Testis (tissue), 2 donors: Measurements from ENCODE around the gene NFE2L2.
"Not testable (repeated sequence)": the region's sequence is repeated elsewhere in the genome, so short reads cannot be mapped to it uniquely, and the experiment has no call there.

Source experiments
- CTCF ChIP-seq, 3 experiments: fragments of 450-650 bp in 2 of 3; fragments of 200-600 bp in 1 of 3; sonication (generic) in 1 of 3; IDR thresholded peaks; one replicate each; pipeline ENCODE4 v1.5.1; 2016 to 2019; ENCODE audit warnings: antibody characterized with exemption in 3 of 3, mild to moderate bottlenecking in 2 of 3, moderate library complexity in 1 of 3
- POLR2A ChIP-seq: fragments of 450-650 bp; IDR thresholded peaks from one replicate; pipeline ENCODE4 v1.6.1; 2017; ENCODE audit warnings: antibody characterized with exemption, mild to moderate bottlenecking, moderate library complexity

GRCh38 chr2:177223436-177223835 lies 41.1 kb downstream of the NFE2L2 start:
- not testable (repeated sequence) for TF ChIP-seq POLR2A; CTCF (IDR thresholded peaks at IDR 0.05)
